Activated B cell treated with CpG ODN at 0.5 μM for 24 hours (primary cell): ENCODE results near the gene WSCD1. TPM values are rescaled to one million over a fixed set of nuclear protein-coding genes. Genes with fewer than 3 reads are reported as not detected.

ENCODE experiments used
- ATAC-seq: fragments of 200-7000 bp; cut with Tn5 transposase; one replicate; pipeline ENCODE4 v1.10.0; 2021; ENCODE audit warnings: low read depth, mild to moderate bottlenecking, moderate library complexity
- CTCF ChIA-PET: fragments of 350-600 bp; sonication (Branson Sonifier 250); formaldehyde crosslinking; loops from one replicate; lab custom pipeline; 2021; ENCODE audit warnings: antibody characterized with exemption; lab: Charles Lee
- POLR2A ChIA-PET: fragments of 350-600 bp; sonication (Branson Sonifier 250); formaldehyde crosslinking; loops from one replicate; lab custom pipeline; 2021; ENCODE audit warnings: antibody characterized with exemption; lab: Charles Lee
- DNase-seq: peaks from one replicate; pipeline ENCODE4 v3.0.0; 2022
- H3K27ac Mint-ChIP-seq: one replicate; pipeline ENCODE4 v1.8.0; 2020; ENCODE audit warnings: mixed read lengths
- H3K27me3 Mint-ChIP-seq: one replicate; pipeline ENCODE4 v1.8.0; 2021; ENCODE audit warnings: mixed read lengths
- H3K36me3 Mint-ChIP-seq: one replicate; pipeline ENCODE4 v1.8.0; 2021; ENCODE audit warnings: low read depth, mixed read lengths
- H3K4me1 Mint-ChIP-seq: one replicate; pipeline ENCODE4 v1.8.0; 2021; ENCODE audit warnings: mixed read lengths
- H3K4me3 Mint-ChIP-seq: one replicate; pipeline ENCODE4 v1.8.0; 2020; ENCODE audit warnings: mild to moderate bottlenecking, mixed read lengths
- H3K9me3 Mint-ChIP-seq: one replicate; pipeline ENCODE4 v1.8.0; 2020; ENCODE audit warnings: mixed read lengths
- CTCF ChIP-seq: fragments of 200-600 bp; IDR thresholded peaks from one replicate; pipeline ENCODE4 v1.8.0; 2022; ENCODE audit warnings: antibody characterized with exemption, mild to moderate bottlenecking
- intact Hi-C: fragments of 100-400 bp; cut with micrococcal nuclease; formaldehyde crosslinking; loops from one replicate; pipeline ENCODE4 v1.15.1; 2024
- total RNA-seq: library from RNA; stranded (reverse); gene quantifications from 2 replicates; pipeline ENCODE4 v1.2.3, GENCODE V29; 2022

The WSCD1 gene
- total RNA-seq, 1 donor from 2014 or later = not detected

DNA sequence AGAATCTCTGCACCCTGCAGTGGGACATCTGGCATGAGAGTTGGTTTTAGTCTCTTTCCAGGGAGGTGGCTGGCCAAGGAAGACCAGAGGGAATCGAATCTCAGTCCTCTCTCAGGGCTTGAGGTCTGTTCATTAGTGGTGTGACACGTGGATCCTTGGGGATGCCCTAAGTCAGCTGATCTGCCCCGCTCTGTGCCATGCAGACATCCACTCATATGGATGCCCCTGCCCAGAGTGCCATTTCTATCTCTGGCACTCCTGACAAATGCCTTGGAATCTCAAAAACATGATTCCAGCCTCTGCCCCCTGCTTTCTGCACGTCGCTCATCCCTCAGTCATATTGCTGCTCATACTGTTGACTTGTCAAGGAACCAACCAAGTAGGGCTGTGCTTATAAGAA, 38.8 kb downstream of the WSCD1 start:
- TF ChIP-seq CTCF = no peak
- CTCF ChIA-PET = interaction anchor here (0.9 kb wide), 1 partner anchor 10 kb away, joined by 3 read pairs; no protein-coding TSS in a partner anchor
- intact Hi-C loops = no loop called here
- ATAC-seq = no peak
- H3K4me1 Mint-ChIP-seq = no peaks in the 10 kb centered on the region
- peaks cover 3% of the 10 kb centered on the region for H3K9me3 Mint-ChIP-seq
- H3K4me3 Mint-ChIP-seq = no peak overlapping the region
- no peaks in the 10 kb centered on the region for H3K36me3 Mint-ChIP-seq
- no peak for DNase-seq
- H3K27me3 Mint-ChIP-seq = peaks cover 9% of the 10 kb centered on the region
- POLR2A ChIA-PET = no interaction called here
- H3K27ac Mint-ChIP-seq = no peak overlapping the region

GRCh38 chr17:6109536-6109935, 39.4 kb downstream of the WSCD1 start:
- H3K27ac Mint-ChIP-seq = no peak overlapping the region
- H3K36me3 Mint-ChIP-seq = no peaks in the 10 kb centered on the region
- ChIA-PET POLR2A (no interaction called here), CTCF (interaction anchor here (0.9 kb wide), 1 partner anchor 10 kb away, joined by 3 read pairs; no protein-coding TSS in a partner anchor)
- intact Hi-C loops = no loop called here
- no peak overlapping the region for H3K4me3 Mint-ChIP-seq
- peaks cover 9% of the 10 kb centered on the region for H3K27me3 Mint-ChIP-seq
- no peaks in the 10 kb centered on the region for H3K4me1 Mint-ChIP-seq
- H3K9me3 Mint-ChIP-seq = peaks cover 3% of the 10 kb centered on the region
- no peak for DNase-seq
- no peak for ATAC-seq
- TF ChIP-seq CTCF = no peak

- Mint-ChIP-seq H3K4me3 (no peak overlapping the region), H3K4me1 (no peaks in the 10 kb centered on the region), H3K36me3 (no peaks in the 10 kb centered on the region), H3K9me3 (peaks cover 3% of the 10 kb centered on the region), H3K27me3 (peaks cover 9% of the 10 kb centered on the region), H3K27ac (no peak overlapping the region)
- intact Hi-C loops = no loop called here
- no peak for ATAC-seq
- CTCF ChIA-PET = no interaction called here
- DNase-seq = no peak
- TF ChIP-seq CTCF = no peak
- POLR2A ChIA-PET = no interaction called here
These were observed 39.9 kb downstream of the WSCD1 start for GRCh38 chr17:6110088-6110487.

DNA sequence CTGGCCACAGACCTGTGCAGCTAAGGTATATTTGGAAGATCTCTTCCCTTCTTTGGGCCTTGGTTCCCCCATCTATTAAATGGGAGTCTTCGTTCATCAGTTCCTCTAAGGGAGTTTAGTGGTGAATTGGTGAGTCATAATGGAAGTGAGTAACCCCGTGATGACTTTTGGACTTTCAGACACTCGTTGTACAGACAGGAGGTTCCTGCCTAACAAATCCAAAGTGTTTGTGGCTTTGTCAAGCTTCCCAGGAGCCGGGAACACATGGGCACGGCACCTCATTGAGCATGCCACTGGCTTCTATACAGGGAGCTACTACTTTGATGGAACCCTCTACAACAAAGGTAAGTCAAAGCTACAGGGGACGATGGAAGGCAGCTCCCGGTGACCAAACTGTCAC, 40.4 kb downstream of the WSCD1 start:
- Mint-ChIP-seq H3K4me3 (no peak overlapping the region), H3K27me3 (peaks cover 9% of the 10 kb centered on the region), H3K9me3 (peaks cover 3% of the 10 kb centered on the region), H3K4me1 (no peaks in the 10 kb centered on the region), H3K36me3 (no peaks in the 10 kb centered on the region), H3K27ac (no peak overlapping the region)
- TF ChIP-seq CTCF = no peak
- intact Hi-C loops = no loop called here
- no peak for DNase-seq
- ChIA-PET CTCF (no interaction called here), POLR2A (no interaction called here)
- no peak for ATAC-seq

DNA sequence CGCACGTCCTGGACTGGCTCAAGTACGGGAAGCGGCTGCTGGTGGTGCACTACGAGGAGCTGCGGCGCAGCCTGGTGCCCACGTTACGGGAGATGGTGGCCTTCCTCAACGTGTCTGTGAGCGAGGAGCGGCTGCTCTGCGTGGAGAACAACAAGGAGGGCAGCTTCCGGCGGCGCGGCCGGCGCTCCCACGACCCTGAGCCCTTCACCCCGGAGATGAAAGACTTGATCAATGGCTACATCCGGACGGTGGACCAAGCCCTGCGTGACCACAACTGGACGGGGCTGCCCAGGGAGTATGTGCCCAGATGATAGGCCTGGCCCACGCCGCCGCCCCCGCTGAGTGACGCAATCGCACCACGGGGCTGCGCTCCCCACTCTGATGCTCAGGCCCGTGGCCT, 50.2 kb downstream of the WSCD1 start:
- Mint-ChIP-seq H3K27ac (no peak overlapping the region), H3K27me3 (no peaks in the 10 kb centered on the region), H3K9me3 (peaks cover 8% of the 10 kb centered on the region), H3K4me1 (no peaks in the 10 kb centered on the region), H3K4me3 (no peak overlapping the region), H3K36me3 (no peaks in the 10 kb centered on the region)
- ATAC-seq (no peak), DNase-seq (no peak)
- TF ChIP-seq CTCF = no peak
- intact Hi-C loops = no loop called here
- ChIA-PET POLR2A (no interaction called here), CTCF (no interaction called here)
